Nephron (organoid): ENCODE measurements around the gene NSD1.

Experiments used
- H3K27ac Mint-ChIP-seq, 3 experiments: 2 replicates each; pipeline ENCODE4 v1.8.0; 2020; ENCODE audit warnings: mixed read lengths in 3 of 3, mild to moderate bottlenecking in 2 of 3, moderate library complexity in 1 of 3
- H3K27me3 Mint-ChIP-seq: 2 replicates; pipeline ENCODE4 v1.8.0; 2021; ENCODE audit warnings: low read depth, mild to moderate bottlenecking, moderate library complexity, mixed read lengths
- H3K36me3 Mint-ChIP-seq: 2 replicates; pipeline ENCODE4 v1.8.0; 2020; ENCODE audit warnings: low read depth, mixed read lengths
- H3K4me1 Mint-ChIP-seq: 2 replicates; pipeline ENCODE4 v1.8.0; 2020; ENCODE audit warnings: mixed read lengths
- H3K4me3 Mint-ChIP-seq, 3 experiments: 2 replicates each; pipeline ENCODE4 v1.8.0; 2020; ENCODE audit warnings: mild to moderate bottlenecking in 3 of 3, mixed read lengths in 3 of 3, moderate library complexity in 2 of 3
- H3K9me3 Mint-ChIP-seq: 2 replicates; pipeline ENCODE4 v1.8.0; 2020; ENCODE audit warnings: mixed read lengths
- CTCF ChIP-seq, 3 experiments: fragments of 200-600 bp; sonication (generic); IDR thresholded peaks; one replicate each; pipeline ENCODE4 v1.5.0; 2021; ENCODE audit warnings: antibody characterized with exemption in 3 of 3; ENCODE audit not compliant: unreplicated experiment in 3 of 3

The NSD1 gene

GRCh38 chr5:177097016-177097985 is 36.3 kb upstream of the NSD1 start:
- peak overlapping the region; percentile 98 to 100 (median 98) for H3K27ac Mint-ChIP-seq
- no peak for TF ChIP-seq CTCF (IDR thresholded peaks at IDR 0.05; ENCODE audit: unreplicated experiment in 3 of 3)
- peaks cover 4% of the 10 kb centered on the region for H3K27me3 Mint-ChIP-seq
- peak overlapping the region in 1 of 3 experiments; percentile 59 for H3K4me3 Mint-ChIP-seq
- peaks cover 54% of the 10 kb centered on the region for H3K4me1 Mint-ChIP-seq
- H3K36me3 Mint-ChIP-seq, result no peaks in the 10 kb centered on the region
- H3K9me3 Mint-ChIP-seq, result no peaks in the 10 kb centered on the region

- peak overlapping the region in 1 of 3 experiments; percentile 17 for H3K4me3 Mint-ChIP-seq
- no peak for TF ChIP-seq CTCF (IDR thresholded peaks at IDR 0.05; ENCODE audit: unreplicated experiment in 3 of 3)
- H3K27ac Mint-ChIP-seq, result peak overlapping the region; percentile 98 to 100 (median 98)
- peaks cover 54% of the 10 kb centered on the region for H3K4me1 Mint-ChIP-seq
- H3K27me3 Mint-ChIP-seq, result peaks cover 4% of the 10 kb centered on the region
- H3K36me3 Mint-ChIP-seq, result no peaks in the 10 kb centered on the region
- H3K9me3 Mint-ChIP-seq, result no peaks in the 10 kb centered on the region
Observed at GRCh38 chr5:177098120-177098469, 35.5 kb upstream of the NSD1 start.

- peaks cover 54% of the 10 kb centered on the region for H3K4me1 Mint-ChIP-seq
- TF ChIP-seq CTCF (IDR thresholded peaks at IDR 0.05; ENCODE audit: unreplicated experiment in 3 of 3), result no peak
- no peaks in the 10 kb centered on the region for H3K9me3 Mint-ChIP-seq
- peak overlapping the region; percentile 33 to 63 (median 44) for H3K4me3 Mint-ChIP-seq
- H3K36me3 Mint-ChIP-seq, result no peaks in the 10 kb centered on the region
- peak overlapping the region; percentile 98 to 100 (median 98) for H3K27ac Mint-ChIP-seq
- H3K27me3 Mint-ChIP-seq, result peaks cover 4% of the 10 kb centered on the region
Observed at GRCh38 chr5:177098470-177099141, 35.0 kb upstream of the NSD1 start.

GRCh38 chr5:177099422-177100093 is 34.0 kb upstream of the NSD1 start:
- Mint-ChIP-seq H3K9me3 (no peaks in the 10 kb centered on the region), H3K4me1 (peaks cover 49% of the 10 kb centered on the region), H3K4me3 (peak overlapping the region in 1 of 3 experiments; percentile 30), H3K36me3 (no peaks in the 10 kb centered on the region), H3K27ac (peak overlapping the region; percentile 98 to 100 (median 98)), H3K27me3 (peaks cover 4% of the 10 kb centered on the region)
- TF ChIP-seq CTCF (IDR thresholded peaks at IDR 0.05; ENCODE audit: unreplicated experiment in 3 of 3), result no peak

GRCh38 chr5:177100714-177101121 is 32.9 kb upstream of the NSD1 start:
- Mint-ChIP-seq H3K9me3 (no peaks in the 10 kb centered on the region), H3K4me1 (peaks cover 45% of the 10 kb centered on the region), H3K4me3 (peak overlapping the region in 1 of 3 experiments; percentile 50), H3K27me3 (peaks cover 6% of the 10 kb centered on the region), H3K27ac (peak overlapping the region; percentile 98 to 100 (median 98)), H3K36me3 (no peaks in the 10 kb centered on the region)
- TF ChIP-seq CTCF (IDR thresholded peaks at IDR 0.05; ENCODE audit: unreplicated experiment in 3 of 3), result no peak
